HG03175 (cell line): ENCODE data around the gene CCNG2.

Experiments
- ATAC-seq: cut with Tn5 transposase; IDR thresholded peaks from one replicate; pipeline ENCODE4 v1.9.1; 2021; ENCODE audit warnings: mild to moderate bottlenecking, moderate library complexity; ENCODE audit not compliant: unreplicated experiment

The CCNG2 gene

GRCh38 chr4:77146186-77147078 lies 10.6 kb upstream of the CCNG2 start:
- no peak for ATAC-seq

- no peak for ATAC-seq
Measured at GRCh38 chr4:77147079-77147782, 9.8 kb upstream of the CCNG2 start.

- ATAC-seq: no peak
Measured at GRCh38 chr4:77148078-77148477, 8.9 kb upstream of the CCNG2 start.

GRCh38 chr4:77149789-77150188 lies 7.2 kb upstream of the CCNG2 start:
- ATAC-seq: no peak

GRCh38 chr4:77151241-77151640 lies 5.8 kb upstream of the CCNG2 start:
- ATAC-seq: no peak

GRCh38 chr4:77152421-77152820 lies 4.6 kb upstream of the CCNG2 start:
- no peak for ATAC-seq

GRCh38 chr4:77153006-77153405 lies 4.0 kb upstream of the CCNG2 start:
- ATAC-seq: no peak

- ATAC-seq: no peak
Measured at GRCh38 chr4:77154065-77154464, 2.9 kb upstream of the CCNG2 start.

GRCh38 chr4:77154761-77155499 lies 2.1 kb upstream of the CCNG2 start:
- ATAC-seq: no peak

- ATAC-seq: no peak
Measured at GRCh38 chr4:77155631-77156452, 1.2 kb upstream of the CCNG2 start.

GRCh38 chr4:77156533-77156911 lies 485 bp upstream of the CCNG2 start:
- ATAC-seq: peak; percentile 90

GRCh38 chr4:77157859-77158486 lies 966 bp downstream of the CCNG2 start:
- peak; percentile 52 for ATAC-seq

GRCh38 chr4:77158487-77158861 lies 1.5 kb downstream of the CCNG2 start:
- no peak for ATAC-seq

GRCh38 chr4:77159806-77160205 lies 2.8 kb downstream of the CCNG2 start:
- no peak for ATAC-seq

GRCh38 chr4:77163641-77164040 lies 6.6 kb downstream of the CCNG2 start:
- ATAC-seq: no peak

GRCh38 chr4:77167173-77167572 lies 10.2 kb downstream of the CCNG2 start:
- ATAC-seq: no peak

GRCh38 chr4:77167866-77168265 lies 10.9 kb downstream of the CCNG2 start:
- no peak for ATAC-seq

- no peak for ATAC-seq
Measured at GRCh38 chr4:77169481-77169880, 12.5 kb downstream of the CCNG2 start.

- ATAC-seq: no peak
Measured at GRCh38 chr4:77170926-77171325, 13.9 kb downstream of the CCNG2 start.

- ATAC-seq: no peak
Measured at GRCh38 chr4:77172336-77172735, 15.3 kb downstream of the CCNG2 start.
